WTC11 (cell line): ENCODE results near the gene TBX2. TPM values are rescaled to one million over a fixed set of nuclear protein-coding genes. Genes with fewer than 3 reads are reported as not detected.
"Not testable (repeated sequence)": the region's sequence is repeated elsewhere in the genome, so short reads cannot be mapped to it uniquely, and the experiment has no call there.

Experiments used
- ATAC-seq: fragments of 200-7000 bp; cut with Tn5 transposase; 2 replicates; pipeline ENCODE4 v1.10.0; 2021; ENCODE audit warnings: mild to moderate bottlenecking, moderate library complexity
- CTCF ChIA-PET: fragments of 300-600 bp; sonication (Branson Sonifier 250); formaldehyde crosslinking; loops from one replicate; lab custom pipeline; 2021; ENCODE audit warnings: antibody characterized with exemption; lab: Charles Lee
- POLR2A ChIA-PET: fragments of 350-600 bp; sonication (Branson Sonifier 250); formaldehyde crosslinking; loops from one replicate; lab custom pipeline; 2021; ENCODE audit warnings: antibody characterized with exemption; lab: Charles Lee
- DNase-seq: peaks from one replicate; pipeline ENCODE4 v3.0.0; 2021; ENCODE audit warnings: low spot score
- H3K27ac Mint-ChIP-seq: 2 replicates; pipeline ENCODE4 v1.8.0; 2021; ENCODE audit warnings: mixed read lengths
- H3K27me3 Mint-ChIP-seq: 2 replicates; pipeline ENCODE4 v1.8.0; 2021; ENCODE audit warnings: low read depth, mild to moderate bottlenecking, moderate library complexity, mixed read lengths
- H3K36me3 Mint-ChIP-seq: 2 replicates; pipeline ENCODE4 v1.8.0; 2021; ENCODE audit warnings: mixed read lengths
- H3K4me1 Mint-ChIP-seq: 2 replicates; pipeline ENCODE4 v1.8.0; 2022; ENCODE audit warnings: mixed read lengths
- H3K4me3 Mint-ChIP-seq: 2 replicates; pipeline ENCODE4 v1.8.0; 2021; ENCODE audit warnings: mild to moderate bottlenecking, moderate library complexity, mixed read lengths
- H3K9me3 Mint-ChIP-seq: 2 replicates; pipeline ENCODE4 v1.8.0; 2021; ENCODE audit warnings: mixed read lengths
- ELF4 ChIP-seq: sonication (generic); formaldehyde crosslinking; IDR thresholded peaks from 2 replicates; pipeline ENCODE4 v1.8.1; 2022; ENCODE audit warnings: low read depth, mild to moderate bottlenecking, moderate library complexity, missing genetic modification reagents
- EMX1 ChIP-seq: fragments of 250-450 bp; sonication (Bioruptor Pico); IDR thresholded peaks from 2 replicates; pipeline ENCODE4 v1.8.0; 2021; ENCODE audit warnings: mild to moderate bottlenecking
- ETV6 ChIP-seq: sonication (generic); formaldehyde crosslinking; IDR thresholded peaks from 2 replicates; pipeline ENCODE4 v1.8.1; 2022; ENCODE audit warnings: mild to moderate bottlenecking, missing genetic modification reagents
- GTF2I ChIP-seq: fragments of 250-450 bp; sonication (Bioruptor Pico); conservative IDR thresholded peaks from 2 replicates; pipeline ENCODE4 v1.4.0; 2021; ENCODE audit warnings: mild to moderate bottlenecking
- NFATC4 ChIP-seq: fragments of 250-450 bp; sonication (Bioruptor Pico); IDR thresholded peaks from 2 replicates; pipeline ENCODE4 v1.9.0; 2021; ENCODE audit warnings: mild to moderate bottlenecking
- NFYB ChIP-seq: sonication (generic); formaldehyde crosslinking; conservative IDR thresholded peaks from 2 replicates; pipeline ENCODE4 v1.8.0; 2022; ENCODE audit warnings: low read depth, missing genetic modification reagents
- PRRX2 ChIP-seq: fragments of 250-450 bp; sonication (Bioruptor Pico); IDR thresholded peaks from 2 replicates; pipeline ENCODE4 v1.8.0; 2021; ENCODE audit warnings: mild to moderate bottlenecking
- RELA ChIP-seq: sonication (generic); formaldehyde crosslinking; IDR thresholded peaks from 2 replicates; pipeline ENCODE4 v1.8.1; 2022; ENCODE audit warnings: missing genetic modification reagents, mild to moderate bottlenecking, borderline replicate concordance
- SMAD4 ChIP-seq: sonication (generic); formaldehyde crosslinking; IDR thresholded peaks from 2 replicates; pipeline ENCODE4 v1.8.0; 2022; ENCODE audit warnings: mild to moderate bottlenecking, missing genetic modification reagents
- ZNF263 ChIP-seq: sonication (generic); formaldehyde crosslinking; IDR thresholded peaks from 2 replicates; pipeline ENCODE4 v1.8.1; 2022; ENCODE audit warnings: low read depth, mild to moderate bottlenecking, moderate library complexity, missing genetic modification reagents
- ZNF416 ChIP-seq: fragments of 250-450 bp; sonication (Bioruptor Pico); IDR thresholded peaks from 2 replicates; pipeline ENCODE4 v1.9.0; 2021; ENCODE audit warnings: mild to moderate bottlenecking, inconsistent platforms
- total RNA-seq: library from RNA; stranded (reverse); gene quantifications from 3 replicates; pipeline ENCODE4 v1.2.3, GENCODE V29; 2021
- TF ChIP-seq, protein P1 (sequence below): sonication (generic); formaldehyde crosslinking; IDR thresholded peaks from 2 replicates; pipeline ENCODE4 v1.8.1; 2023; ENCODE audit warnings: mild to moderate bottlenecking, moderate library complexity, missing genetic modification reagents
- TF ChIP-seq, protein P2 (sequence below): sonication (generic); formaldehyde crosslinking; IDR thresholded peaks from 2 replicates; pipeline ENCODE4 v1.8.1; 2023; ENCODE audit warnings: mild to moderate bottlenecking, missing genetic modification reagents
- TF ChIP-seq, protein P3 (sequence below): sonication (generic); formaldehyde crosslinking; IDR thresholded peaks from 2 replicates; pipeline ENCODE4 v1.8.1; 2023; ENCODE audit warnings: mild to moderate bottlenecking, missing genetic modification reagents, moderate library complexity
- TF ChIP-seq, protein P4 (sequence below): sonication (generic); formaldehyde crosslinking; IDR thresholded peaks from 2 replicates; pipeline ENCODE4 v1.8.1; 2022; ENCODE audit warnings: low read depth, mild to moderate bottlenecking, moderate library complexity, missing genetic modification reagents, borderline replicate concordance
- TF ChIP-seq, protein P5 (sequence below): sonication (generic); formaldehyde crosslinking; IDR thresholded peaks from 2 replicates; pipeline ENCODE4 v1.8.0; 2022; ENCODE audit warnings: mild to moderate bottlenecking, missing genetic modification reagents

TBX2 gene
- total RNA-seq, 1 experiment from 2014 or later, result 0.09 TPM

DNA sequence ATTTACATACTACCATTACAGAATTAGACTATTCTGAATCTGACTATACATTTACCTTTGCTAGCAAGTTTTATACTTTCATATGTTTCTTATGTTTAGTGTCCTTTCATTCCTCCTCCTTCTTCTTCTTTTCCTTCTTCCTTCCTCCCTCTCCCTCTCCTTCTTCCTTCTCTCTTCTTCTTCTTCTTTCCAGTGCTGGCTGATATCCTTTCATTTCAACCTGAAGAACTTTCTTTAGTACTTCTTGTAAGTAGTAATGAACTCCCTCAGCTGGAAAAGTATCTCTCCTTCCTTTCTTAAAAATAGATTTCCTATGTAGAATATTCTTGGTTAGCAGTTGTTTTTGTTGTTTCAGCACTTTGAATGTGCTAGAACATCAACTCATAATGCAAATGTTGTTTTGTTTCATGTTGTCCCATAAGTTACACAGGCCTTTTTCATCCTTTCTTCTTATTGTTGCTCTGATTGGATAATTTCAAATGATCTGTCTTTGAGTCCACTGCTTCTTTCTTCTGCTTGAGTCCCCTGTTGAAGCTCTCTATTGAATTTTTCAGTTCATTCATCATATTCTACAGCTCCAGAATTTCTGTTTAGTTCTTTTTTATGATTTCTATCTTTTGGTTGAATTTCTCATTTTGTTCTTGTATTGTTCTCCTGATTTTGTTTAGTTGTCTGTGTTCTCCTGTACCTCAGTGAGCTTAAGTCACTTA, 37.5 kb downstream of the TBX2 start (continued):
- TF ChIP-seq, protein P1, sequence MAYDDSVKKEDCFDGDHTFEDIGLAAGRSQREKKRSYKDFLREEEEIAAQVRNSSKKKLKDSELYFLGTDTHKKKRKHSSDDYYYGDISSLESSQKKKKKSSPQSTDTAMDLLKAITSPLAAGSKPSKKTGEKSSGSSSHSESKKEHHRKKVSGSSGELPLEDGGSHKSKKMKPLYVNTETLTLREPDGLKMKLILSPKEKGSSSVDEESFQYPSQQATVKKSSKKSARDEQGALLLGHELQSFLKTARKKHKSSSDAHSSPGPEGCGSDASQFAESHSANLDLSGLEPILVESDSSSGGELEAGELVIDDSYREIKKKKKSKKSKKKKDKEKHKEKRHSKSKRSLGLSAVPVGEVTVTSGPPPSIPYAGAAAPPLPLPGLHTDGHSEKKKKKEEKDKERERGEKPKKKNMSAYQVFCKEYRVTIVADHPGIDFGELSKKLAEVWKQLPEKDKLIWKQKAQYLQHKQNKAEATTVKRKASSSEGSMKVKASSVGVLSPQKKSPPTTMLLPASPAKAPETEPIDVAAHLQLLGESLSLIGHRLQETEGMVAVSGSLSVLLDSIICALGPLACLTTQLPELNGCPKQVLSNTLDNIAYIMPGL (CRISPR knock-in tag), result no peak
- TF ChIP-seq NFYB, result no peak
- no peak for TF ChIP-seq ETV6
- no peak for TF ChIP-seq ZNF263 (CRISPR knock-in tag)
- TF ChIP-seq ZNF416 (CRISPR knock-in tag), result no peak

DNA sequence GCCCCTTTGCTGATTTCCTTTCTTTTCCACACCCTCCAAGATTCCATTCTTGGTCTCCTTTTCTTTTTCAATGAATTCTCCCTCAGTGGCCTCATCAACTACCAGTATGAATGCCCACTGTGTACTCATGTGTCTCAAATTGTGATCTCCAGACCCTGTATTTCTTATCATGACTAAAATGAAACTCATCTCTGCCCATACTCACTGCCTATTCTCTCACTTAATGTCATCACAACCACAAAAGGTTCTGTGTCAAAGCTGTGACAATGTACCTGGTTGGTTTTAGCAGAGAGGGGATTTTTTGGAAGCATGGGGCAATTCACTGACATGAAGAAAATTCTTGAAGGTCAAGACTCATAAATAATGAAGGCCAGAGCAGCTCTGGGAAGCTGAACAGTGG, 41.1 kb downstream of the TBX2 start:
- Mint-ChIP-seq H3K27me3 (peaks cover 31% of the 10 kb centered on the region), H3K4me1 (peaks cover 8% of the 10 kb centered on the region), H3K27ac (no peak overlapping the region)
- DNase-seq, result no peak
- CTCF ChIA-PET, result interaction anchor here (0.9 kb wide), 1 partner anchor 9 kb away, joined by 4 read pairs; no protein-coding TSS in a partner anchor
- no peak for TF ChIP-seq ELF4 (CRISPR knock-in tag)
- TF ChIP-seq, protein P2, sequence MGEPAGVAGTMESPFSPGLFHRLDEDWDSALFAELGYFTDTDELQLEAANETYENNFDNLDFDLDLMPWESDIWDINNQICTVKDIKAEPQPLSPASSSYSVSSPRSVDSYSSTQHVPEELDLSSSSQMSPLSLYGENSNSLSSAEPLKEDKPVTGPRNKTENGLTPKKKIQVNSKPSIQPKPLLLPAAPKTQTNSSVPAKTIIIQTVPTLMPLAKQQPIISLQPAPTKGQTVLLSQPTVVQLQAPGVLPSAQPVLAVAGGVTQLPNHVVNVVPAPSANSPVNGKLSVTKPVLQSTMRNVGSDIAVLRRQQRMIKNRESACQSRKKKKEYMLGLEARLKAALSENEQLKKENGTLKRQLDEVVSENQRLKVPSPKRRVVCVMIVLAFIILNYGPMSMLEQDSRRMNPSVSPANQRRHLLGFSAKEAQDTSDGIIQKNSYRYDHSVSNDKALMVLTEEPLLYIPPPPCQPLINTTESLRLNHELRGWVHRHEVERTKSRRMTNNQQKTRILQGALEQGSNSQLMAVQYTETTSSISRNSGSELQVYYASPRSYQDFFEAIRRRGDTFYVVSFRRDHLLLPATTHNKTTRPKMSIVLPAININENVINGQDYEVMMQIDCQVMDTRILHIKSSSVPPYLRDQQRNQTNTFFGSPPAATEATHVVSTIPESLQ (CRISPR knock-in tag), result no peak
- no peak for TF ChIP-seq RELA (CRISPR knock-in tag)
- no peak for TF ChIP-seq NFATC4 (CRISPR knock-in tag)
- no peak for TF ChIP-seq EMX1 (CRISPR knock-in tag)
- TF ChIP-seq, protein P3, sequence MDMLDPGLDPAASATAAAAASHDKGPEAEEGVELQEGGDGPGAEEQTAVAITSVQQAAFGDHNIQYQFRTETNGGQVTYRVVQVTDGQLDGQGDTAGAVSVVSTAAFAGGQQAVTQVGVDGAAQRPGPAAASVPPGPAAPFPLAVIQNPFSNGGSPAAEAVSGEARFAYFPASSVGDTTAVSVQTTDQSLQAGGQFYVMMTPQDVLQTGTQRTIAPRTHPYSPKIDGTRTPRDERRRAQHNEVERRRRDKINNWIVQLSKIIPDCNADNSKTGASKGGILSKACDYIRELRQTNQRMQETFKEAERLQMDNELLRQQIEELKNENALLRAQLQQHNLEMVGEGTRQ, result no peak
- TF ChIP-seq, protein P4, sequence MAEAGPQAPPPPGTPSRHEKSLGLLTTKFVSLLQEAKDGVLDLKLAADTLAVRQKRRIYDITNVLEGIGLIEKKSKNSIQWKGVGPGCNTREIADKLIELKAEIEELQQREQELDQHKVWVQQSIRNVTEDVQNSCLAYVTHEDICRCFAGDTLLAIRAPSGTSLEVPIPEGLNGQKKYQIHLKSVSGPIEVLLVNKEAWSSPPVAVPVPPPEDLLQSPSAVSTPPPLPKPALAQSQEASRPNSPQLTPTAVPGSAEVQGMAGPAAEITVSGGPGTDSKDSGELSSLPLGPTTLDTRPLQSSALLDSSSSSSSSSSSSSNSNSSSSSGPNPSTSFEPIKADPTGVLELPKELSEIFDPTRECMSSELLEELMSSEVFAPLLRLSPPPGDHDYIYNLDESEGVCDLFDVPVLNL (CRISPR knock-in tag), result no peak
- TF ChIP-seq SMAD4 (CRISPR knock-in tag), result no peak
- TF ChIP-seq GTF2I (CRISPR knock-in tag), result no peak
- no peak for TF ChIP-seq PRRX2 (CRISPR knock-in tag)
- TF ChIP-seq, protein P5, sequence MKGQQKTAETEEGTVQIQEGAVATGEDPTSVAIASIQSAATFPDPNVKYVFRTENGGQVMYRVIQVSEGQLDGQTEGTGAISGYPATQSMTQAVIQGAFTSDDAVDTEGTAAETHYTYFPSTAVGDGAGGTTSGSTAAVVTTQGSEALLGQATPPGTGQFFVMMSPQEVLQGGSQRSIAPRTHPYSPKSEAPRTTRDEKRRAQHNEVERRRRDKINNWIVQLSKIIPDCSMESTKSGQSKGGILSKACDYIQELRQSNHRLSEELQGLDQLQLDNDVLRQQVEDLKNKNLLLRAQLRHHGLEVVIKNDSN (CRISPR knock-in tag), result no peak
- TF ChIP-seq, all 79 proteins: peak for 0
- Mint-ChIP-seq H3K4me3 (no peak overlapping the region), H3K9me3 (peaks cover 19% of the 10 kb centered on the region), H3K36me3 (0 out of 2 replicates have a peak, but pooled peaks cover 3% of the 10 kb centered on the region)
- POLR2A ChIA-PET, result no interaction called here
- ATAC-seq, result no peak

DNA sequence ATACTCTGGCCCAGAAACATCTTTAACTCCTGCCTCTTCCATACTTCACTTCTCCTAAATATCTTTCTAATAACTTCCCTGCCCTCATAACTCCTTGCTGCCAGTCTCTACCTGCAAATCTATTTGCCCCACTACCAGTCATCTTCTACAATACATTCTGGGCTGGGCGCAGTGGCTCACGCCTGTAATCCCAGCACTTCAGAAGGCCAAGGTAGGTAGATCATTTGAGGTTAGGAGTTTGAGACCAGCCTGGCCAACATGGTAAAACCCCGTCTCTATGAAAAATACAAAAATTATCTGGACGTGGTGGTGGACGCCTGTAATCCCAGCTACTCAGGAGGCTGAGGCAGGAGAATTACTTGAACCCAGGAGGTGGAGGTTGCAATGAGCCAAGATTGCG, 41.9 kb downstream of the TBX2 start:
- Mint-ChIP-seq H3K9me3 (peaks cover 12% of the 10 kb centered on the region), H3K4me1 (peaks cover 12% of the 10 kb centered on the region), H3K27me3 (peaks cover 37% of the 10 kb centered on the region)
- POLR2A ChIA-PET, DNase-seq, H3K27ac Mint-ChIP-seq, H3K4me3 Mint-ChIP-seq, H3K36me3 Mint-ChIP-seq, ATAC-seq: not testable (repeated sequence)
- CTCF ChIA-PET, result interaction anchor here (0.6 kb wide), 1 partner anchor 133 kb away, joined by 3 read pairs; no protein-coding TSS in a partner anchor
